Stimulated activated memory B cell treated with anti-CD40 and anti-IgM and Interleukin-4, amounts not matched to agents 10 μg/mL and 1 μg/mL and 100 μg/mL, for 72 hours (primary cell): ENCODE results near the gene FFAR1.
A peak's percentile ranks its signal among the peaks of the same experiment; 100 is the strongest.

ENCODE experiments used
- ATAC-seq: fragments of 150-1000 bp; cut with Tn5 transposase; 2 replicates; pipeline ENCODE4 v1.10.0; 2021
- H3K27ac Mint-ChIP-seq: one replicate; pipeline ENCODE4 v1.8.0; 2022; ENCODE audit warnings: mild to moderate bottlenecking, mixed read lengths
- H3K27me3 Mint-ChIP-seq: one replicate; pipeline ENCODE4 v1.8.0; 2022; ENCODE audit warnings: mixed read lengths
- H3K36me3 Mint-ChIP-seq: one replicate; pipeline ENCODE4 v1.8.0; 2022; ENCODE audit warnings: mixed read lengths
- H3K4me1 Mint-ChIP-seq: one replicate; pipeline ENCODE4 v1.8.0; 2022; ENCODE audit warnings: mixed read lengths
- H3K4me3 Mint-ChIP-seq: one replicate; pipeline ENCODE4 v1.8.0; 2022; ENCODE audit warnings: mild to moderate bottlenecking, moderate library complexity, mixed read lengths
- H3K9me3 Mint-ChIP-seq: one replicate; pipeline ENCODE4 v1.8.0; 2022; ENCODE audit warnings: mixed read lengths

The FFAR1 gene

DNA sequence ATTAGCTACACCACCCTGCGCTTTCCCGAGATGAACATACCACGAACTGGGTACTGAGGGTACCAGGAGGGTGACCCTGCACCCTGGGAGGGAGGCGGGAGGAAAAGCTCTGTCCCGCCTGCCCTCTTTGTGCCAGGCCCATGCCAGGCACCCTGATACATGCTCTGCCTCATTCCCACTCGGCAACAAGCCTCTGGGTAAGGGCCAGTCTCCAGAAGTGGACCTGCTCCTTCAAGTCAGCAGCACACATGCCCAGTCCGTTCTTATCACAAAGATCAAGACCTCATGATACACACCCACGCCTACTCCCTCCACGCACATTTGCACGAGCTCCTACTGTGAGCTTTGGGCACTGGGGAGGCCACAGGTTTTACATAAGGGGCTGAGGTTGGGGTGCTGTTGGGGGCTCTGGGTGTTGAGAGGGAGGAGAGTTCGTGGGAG lies 2.0 kb upstream of the FFAR1 start:
- Mint-ChIP-seq H3K36me3 (peaks cover 51% of the 10 kb centered on the region), H3K4me1 (peaks cover 93% of the 10 kb centered on the region), H3K9me3 (no peaks in the 10 kb centered on the region), H3K4me3 (peak overlapping the region; percentile 59), H3K27me3 (no peaks in the 10 kb centered on the region), H3K27ac (peak overlapping the region; percentile 96)
- ATAC-seq, result no peak

DNA sequence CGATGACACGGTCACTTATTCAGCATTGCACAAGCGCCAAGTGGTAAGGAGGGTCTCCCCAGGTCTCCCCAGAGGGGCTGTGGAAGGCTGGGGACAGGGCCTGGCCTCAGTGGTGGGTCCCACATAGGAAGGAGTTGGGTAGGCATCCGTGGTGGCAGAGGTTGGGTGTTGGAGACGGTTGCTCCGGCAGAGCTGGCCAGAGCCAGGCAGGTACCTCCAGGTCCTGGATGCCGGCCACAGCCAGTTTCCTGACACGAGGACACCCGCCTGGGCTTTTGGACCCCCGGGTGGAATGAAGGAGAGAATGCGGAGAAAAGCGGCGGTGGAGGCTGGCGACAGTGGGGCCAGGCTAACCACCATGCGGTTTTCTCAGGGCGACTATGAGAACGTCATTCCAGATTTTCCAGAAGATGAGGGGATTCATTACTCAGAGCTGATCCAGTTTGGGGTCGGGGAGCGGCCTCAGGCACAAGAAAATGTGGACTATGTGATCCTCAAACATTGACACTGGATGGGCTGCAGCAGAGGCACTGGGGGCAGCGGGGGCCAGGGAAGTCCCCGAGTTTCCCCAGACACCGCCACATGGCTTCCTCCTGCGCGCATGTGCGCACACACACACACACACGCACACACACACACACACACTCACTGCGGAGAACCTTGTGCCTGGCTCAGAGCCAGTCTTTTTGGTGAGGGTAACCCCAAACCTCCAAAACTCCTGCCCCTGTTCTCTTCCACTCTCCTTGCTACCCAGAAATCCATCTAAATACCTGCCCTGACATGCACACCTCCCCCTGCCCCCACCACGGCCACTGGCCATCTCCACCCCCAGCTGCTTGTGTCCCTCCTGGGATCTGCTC lies 1.3 kb upstream of the FFAR1 start:
- peaks cover 94% of the 10 kb centered on the region for H3K4me1 Mint-ChIP-seq
- peaks cover 43% of the 10 kb centered on the region for H3K36me3 Mint-ChIP-seq
- peak; percentile 78 for ATAC-seq
- no peaks in the 10 kb centered on the region for H3K27me3 Mint-ChIP-seq
- H3K27ac Mint-ChIP-seq, result peak overlapping the region; percentile 96
- H3K4me3 Mint-ChIP-seq, result peak overlapping the region; percentile 59
- no peaks in the 10 kb centered on the region for H3K9me3 Mint-ChIP-seq

DNA sequence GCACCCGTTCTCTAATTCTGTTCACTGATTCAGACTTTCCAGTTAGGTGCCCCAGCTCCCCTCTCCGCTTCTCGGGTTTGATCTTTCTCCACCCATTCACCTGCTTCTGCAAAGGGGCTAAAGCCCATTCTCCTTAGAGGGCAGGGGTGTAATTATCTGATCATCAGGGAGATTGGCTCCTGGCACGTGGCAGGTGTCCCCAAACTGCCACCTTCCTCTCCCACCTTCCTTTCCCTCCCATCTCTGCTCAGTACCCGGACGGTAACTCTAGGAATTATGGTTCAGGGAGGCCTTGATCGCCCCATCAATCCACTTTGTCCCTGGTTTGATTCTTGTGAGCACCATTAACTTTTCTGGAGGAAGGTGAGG lies 212 bp downstream of the FFAR1 start:
- Mint-ChIP-seq H3K9me3 (no peaks in the 10 kb centered on the region), H3K4me3 (no peak overlapping the region), H3K4me1 (peaks cover 91% of the 10 kb centered on the region), H3K27ac (peak overlapping the region; percentile 96), H3K36me3 (peaks cover 29% of the 10 kb centered on the region), H3K27me3 (no peaks in the 10 kb centered on the region)
- no peak for ATAC-seq

DNA sequence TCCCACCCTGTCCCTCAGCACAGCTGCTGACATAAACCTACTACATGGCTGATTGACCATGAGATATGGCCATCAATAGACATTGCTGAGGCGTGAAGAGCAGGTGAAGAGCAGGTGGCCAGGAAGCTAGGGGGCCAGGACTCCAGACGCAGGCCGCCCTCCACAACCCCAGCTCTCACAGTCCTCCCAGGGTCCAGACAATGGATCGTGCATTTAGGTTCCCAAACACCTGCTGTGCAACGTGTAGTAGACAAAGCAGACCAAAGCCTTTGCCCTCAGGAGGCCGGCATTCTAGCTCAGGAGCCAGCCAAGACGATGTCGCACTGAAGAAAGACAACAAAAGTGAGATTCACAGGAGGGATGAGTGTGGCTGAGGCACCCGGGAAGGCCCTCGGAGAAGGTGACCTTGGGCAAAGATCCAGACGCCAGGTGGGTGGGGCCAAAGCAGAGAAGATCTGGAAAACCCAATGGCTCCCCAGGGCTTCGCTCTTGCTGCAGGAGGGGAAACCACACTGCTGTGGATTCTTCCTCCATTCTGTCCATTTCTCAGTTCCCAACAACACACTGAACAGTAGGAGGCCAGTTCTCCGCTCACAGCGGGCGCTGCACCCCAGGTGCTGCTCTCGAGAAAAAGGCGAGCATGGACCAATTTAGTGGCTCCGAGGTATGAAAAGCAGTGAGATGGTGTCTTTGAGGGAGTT lies 1.4 kb downstream of the FFAR1 start:
- H3K27me3 Mint-ChIP-seq, result no peaks in the 10 kb centered on the region
- peaks cover 82% of the 10 kb centered on the region for H3K4me1 Mint-ChIP-seq
- H3K36me3 Mint-ChIP-seq, result peaks cover 21% of the 10 kb centered on the region
- ATAC-seq, result no peak
- no peaks in the 10 kb centered on the region for H3K9me3 Mint-ChIP-seq
- H3K4me3 Mint-ChIP-seq, result no peak overlapping the region
- peak overlapping the region; percentile 23 for H3K27ac Mint-ChIP-seq

DNA sequence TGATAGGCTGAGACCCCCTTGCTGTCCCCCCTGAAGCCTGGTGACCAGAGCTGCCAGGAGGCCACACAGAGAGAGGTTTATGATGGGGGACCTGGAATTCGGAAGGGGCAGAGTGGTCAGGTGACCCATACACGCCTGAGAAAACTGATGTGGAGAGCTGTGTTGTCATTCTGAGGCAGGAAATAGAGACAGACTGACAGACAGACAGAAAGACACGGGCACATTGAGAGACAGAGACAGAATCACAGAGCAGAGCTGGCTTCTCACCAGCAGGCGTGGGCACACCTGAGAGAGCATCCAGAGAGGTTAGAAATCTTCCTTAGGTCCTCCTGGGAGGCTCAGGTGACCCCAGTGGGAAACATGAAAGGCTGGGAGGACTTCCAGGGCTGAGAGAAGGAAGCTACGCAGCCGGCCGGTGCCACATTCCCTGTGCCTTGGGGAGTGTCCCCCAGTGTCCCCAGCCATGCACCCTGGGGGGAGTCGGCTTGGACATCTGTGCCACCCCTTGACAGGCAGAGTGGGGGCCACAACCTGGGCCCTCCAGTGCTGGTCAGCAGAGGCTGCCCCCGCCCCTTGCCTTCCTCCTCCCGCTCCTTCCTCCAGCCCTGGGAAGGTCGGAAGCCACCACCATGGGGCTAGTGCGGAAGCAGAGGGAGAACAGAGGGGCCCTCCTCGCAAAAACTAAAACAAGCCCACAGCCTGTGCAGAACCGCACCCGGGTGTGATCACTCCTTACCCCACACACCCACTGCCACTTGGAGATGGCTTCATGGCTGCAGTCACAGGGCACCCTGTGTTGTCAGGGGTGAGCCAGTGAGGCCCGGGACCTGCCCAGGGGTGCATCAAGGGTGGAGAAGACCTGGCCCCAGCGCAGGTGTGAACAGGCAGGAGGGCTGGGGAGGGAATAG lies 2.2 kb downstream of the FFAR1 start:
- H3K4me1 Mint-ChIP-seq, result peaks cover 74% of the 10 kb centered on the region

DNA sequence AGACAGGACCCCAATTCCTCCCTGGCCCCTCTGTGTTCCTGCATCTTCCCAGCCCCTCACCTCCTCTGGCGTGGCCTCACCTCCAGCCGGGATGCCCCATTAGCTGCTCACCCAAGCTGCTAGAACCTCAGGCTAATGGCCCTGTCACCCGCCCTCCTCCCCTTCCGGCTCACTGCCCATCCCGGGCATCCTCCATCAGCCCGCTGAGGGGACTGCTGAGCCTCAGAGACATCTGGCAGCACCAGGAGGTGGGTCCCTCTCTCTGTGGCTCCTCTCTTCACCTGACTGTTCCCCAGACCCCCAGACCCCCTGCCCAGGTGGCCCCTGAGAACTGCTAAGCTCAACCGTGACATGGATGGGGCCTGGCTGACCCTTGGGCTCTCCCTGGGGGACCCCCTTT lies 2.9 kb downstream of the FFAR1 start:
- Mint-ChIP-seq H3K9me3 (no peaks in the 10 kb centered on the region), H3K36me3 (peaks cover 12% of the 10 kb centered on the region), H3K27ac (peak overlapping the region; percentile 55), H3K4me1 (peaks cover 67% of the 10 kb centered on the region), H3K4me3 (no peak overlapping the region), H3K27me3 (no peaks in the 10 kb centered on the region)
- ATAC-seq, result no peak

More for the DNA sequence above, 2.2 kb downstream of the FFAR1 start:
- no peaks in the 10 kb centered on the region for H3K9me3 Mint-ChIP-seq
- ATAC-seq, result no peak
- H3K27me3 Mint-ChIP-seq, result no peaks in the 10 kb centered on the region
- H3K36me3 Mint-ChIP-seq, result peaks cover 18% of the 10 kb centered on the region
- no peak overlapping the region for H3K4me3 Mint-ChIP-seq
- H3K27ac Mint-ChIP-seq, result peak overlapping the region; percentile 55

DNA sequence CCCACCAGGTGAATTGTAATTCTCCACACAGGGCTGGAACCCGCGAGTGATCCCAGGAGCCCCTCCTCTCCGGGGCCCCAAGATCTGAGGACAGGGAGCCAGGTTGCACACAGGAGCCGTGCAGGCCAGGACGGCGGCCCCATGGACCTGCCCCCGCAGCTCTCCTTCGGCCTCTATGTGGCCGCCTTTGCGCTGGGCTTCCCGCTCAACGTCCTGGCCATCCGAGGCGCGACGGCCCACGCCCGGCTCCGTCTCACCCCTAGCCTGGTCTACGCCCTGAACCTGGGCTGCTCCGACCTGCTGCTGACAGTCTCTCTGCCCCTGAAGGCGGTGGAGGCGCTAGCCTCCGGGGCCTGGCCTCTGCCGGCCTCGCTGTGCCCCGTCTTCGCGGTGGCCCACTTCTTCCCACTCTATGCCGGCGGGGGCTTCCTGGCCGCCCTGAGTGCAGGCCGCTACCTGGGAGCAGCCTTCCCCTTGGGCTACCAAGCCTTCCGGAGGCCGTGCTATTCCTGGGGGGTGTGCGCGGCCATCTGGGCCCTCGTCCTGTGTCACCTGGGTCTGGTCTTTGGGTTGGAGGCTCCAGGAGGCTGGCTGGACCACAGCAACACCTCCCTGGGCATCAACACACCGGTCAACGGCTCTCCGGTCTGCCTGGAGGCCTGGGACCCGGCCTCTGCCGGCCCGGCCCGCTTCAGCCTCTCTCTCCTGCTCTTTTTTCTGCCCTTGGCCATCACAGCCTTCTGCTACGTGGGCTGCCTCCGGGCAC lies 3.9 kb downstream of the FFAR1 start:
- no peak for ATAC-seq
- peaks cover 4% of the 10 kb centered on the region for H3K36me3 Mint-ChIP-seq
- H3K9me3 Mint-ChIP-seq, result no peaks in the 10 kb centered on the region
- no peak overlapping the region for H3K4me3 Mint-ChIP-seq
- H3K27ac Mint-ChIP-seq, result peak overlapping the region; percentile 55
- peaks cover 7% of the 10 kb centered on the region for H3K27me3 Mint-ChIP-seq
- H3K4me1 Mint-ChIP-seq, result peaks cover 57% of the 10 kb centered on the region

DNA sequence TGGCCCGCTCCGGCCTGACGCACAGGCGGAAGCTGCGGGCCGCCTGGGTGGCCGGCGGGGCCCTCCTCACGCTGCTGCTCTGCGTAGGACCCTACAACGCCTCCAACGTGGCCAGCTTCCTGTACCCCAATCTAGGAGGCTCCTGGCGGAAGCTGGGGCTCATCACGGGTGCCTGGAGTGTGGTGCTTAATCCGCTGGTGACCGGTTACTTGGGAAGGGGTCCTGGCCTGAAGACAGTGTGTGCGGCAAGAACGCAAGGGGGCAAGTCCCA lies 4.4 kb downstream of the FFAR1 start:
- H3K9me3 Mint-ChIP-seq, result no peaks in the 10 kb centered on the region
- H3K4me3 Mint-ChIP-seq, result no peak overlapping the region
- H3K27me3 Mint-ChIP-seq, result peaks cover 10% of the 10 kb centered on the region
- H3K27ac Mint-ChIP-seq, result no peak overlapping the region
- H3K36me3 Mint-ChIP-seq, result no peaks in the 10 kb centered on the region
- peaks cover 51% of the 10 kb centered on the region for H3K4me1 Mint-ChIP-seq
- no peak for ATAC-seq

DNA sequence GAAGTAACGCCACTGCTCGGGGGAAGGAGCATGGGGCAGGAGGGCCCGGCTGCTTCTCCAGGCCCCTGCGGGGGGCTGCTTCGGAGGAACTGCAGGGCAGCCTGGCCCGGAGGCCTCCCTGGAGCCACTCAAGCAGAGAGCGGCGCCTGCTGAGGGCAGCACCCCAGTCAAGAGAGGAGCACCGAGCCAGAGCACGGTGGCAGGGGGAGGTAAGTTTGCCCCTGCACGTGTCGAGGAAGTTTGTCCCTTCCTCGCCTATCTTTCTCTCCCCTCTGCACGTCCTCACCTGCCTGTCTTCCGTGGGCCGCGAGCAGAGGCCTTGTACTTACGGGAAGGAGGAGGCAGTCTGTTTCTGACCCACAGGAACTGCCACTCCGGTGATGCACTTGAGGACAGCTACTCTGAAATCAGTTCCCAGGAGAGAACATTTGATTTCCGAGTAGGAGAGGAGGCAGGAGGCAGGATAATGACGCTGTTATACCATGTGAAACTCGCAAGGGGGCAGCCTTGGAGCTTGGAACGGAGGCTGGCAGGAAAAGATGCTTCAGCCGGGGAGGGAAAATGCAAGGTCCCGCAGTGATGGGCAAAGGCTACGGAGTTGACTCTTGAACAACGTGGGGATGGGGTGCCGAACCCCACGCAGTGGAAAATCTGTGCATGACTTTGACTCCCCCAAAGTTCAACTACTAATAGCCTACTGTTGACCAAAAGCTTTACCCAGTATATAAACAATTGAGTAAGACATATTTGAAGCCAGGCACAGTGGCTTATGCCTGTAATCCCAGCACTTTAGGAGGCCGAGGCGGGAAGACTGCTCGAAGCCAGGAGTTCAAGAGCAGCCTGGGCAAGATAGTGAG lies 5.0 kb downstream of the FFAR1 start:
- Mint-ChIP-seq H3K4me1 (peaks cover 46% of the 10 kb centered on the region), H3K9me3 (no peaks in the 10 kb centered on the region)

DNA sequence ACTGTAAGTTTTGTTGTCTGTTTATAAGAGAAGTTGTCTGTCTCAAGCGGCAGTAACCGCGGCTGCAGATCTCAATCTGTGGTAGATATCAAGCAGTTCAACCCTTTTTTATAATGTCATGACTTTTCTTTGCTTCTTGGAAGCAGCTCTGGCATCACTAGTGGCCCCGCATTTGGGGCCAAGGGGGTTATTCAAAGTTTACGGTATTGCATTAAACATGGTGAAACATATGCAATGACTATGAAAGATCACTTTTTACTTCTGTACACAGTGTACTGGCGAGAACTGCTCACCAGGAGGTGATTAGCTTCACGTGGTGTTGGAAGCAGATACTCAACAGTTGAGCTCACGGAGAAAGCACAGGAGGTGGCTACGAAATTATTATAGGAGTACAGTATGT lies 5.9 kb downstream of the FFAR1 start:
- Mint-ChIP-seq H3K27me3 (peaks cover 25% of the 10 kb centered on the region), H3K4me3 (no peak overlapping the region), H3K9me3 (no peaks in the 10 kb centered on the region), H3K4me1 (peaks cover 43% of the 10 kb centered on the region), H3K36me3 (no peaks in the 10 kb centered on the region), H3K27ac (no peak overlapping the region)
- ATAC-seq, result no peak

More for the DNA sequence above, 5.0 kb downstream of the FFAR1 start:
- Mint-ChIP-seq H3K27ac (no peak overlapping the region), H3K36me3 (no peaks in the 10 kb centered on the region), H3K4me3 (no peak overlapping the region), H3K27me3 (peaks cover 16% of the 10 kb centered on the region)
- ATAC-seq, result peak; percentile 64

DNA sequence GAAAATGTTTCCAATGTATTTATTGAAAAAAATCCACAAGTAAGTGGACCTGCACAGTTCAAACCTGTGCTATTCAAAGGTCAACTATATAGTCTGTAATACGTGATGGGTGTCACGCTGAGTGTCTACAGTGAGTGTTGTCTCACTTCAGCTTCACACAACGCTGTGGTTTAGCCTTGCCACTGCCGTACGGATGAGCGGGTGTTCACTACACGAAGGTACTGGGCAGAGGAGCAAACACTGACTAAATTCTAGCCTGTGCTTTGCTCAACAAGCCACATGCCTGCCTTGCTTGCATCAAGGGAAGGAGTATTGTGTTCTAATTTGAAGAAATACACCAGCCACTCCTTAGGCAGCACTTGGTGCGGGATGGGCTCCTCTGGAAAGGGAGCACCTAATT lies 7.2 kb downstream of the FFAR1 start:
- ATAC-seq, result no peak
- Mint-ChIP-seq H3K4me3 (no peak overlapping the region), H3K27ac (no peak overlapping the region), H3K4me1 (peaks cover 31% of the 10 kb centered on the region), H3K9me3 (no peaks in the 10 kb centered on the region), H3K36me3 (no peaks in the 10 kb centered on the region), H3K27me3 (peaks cover 25% of the 10 kb centered on the region)

DNA sequence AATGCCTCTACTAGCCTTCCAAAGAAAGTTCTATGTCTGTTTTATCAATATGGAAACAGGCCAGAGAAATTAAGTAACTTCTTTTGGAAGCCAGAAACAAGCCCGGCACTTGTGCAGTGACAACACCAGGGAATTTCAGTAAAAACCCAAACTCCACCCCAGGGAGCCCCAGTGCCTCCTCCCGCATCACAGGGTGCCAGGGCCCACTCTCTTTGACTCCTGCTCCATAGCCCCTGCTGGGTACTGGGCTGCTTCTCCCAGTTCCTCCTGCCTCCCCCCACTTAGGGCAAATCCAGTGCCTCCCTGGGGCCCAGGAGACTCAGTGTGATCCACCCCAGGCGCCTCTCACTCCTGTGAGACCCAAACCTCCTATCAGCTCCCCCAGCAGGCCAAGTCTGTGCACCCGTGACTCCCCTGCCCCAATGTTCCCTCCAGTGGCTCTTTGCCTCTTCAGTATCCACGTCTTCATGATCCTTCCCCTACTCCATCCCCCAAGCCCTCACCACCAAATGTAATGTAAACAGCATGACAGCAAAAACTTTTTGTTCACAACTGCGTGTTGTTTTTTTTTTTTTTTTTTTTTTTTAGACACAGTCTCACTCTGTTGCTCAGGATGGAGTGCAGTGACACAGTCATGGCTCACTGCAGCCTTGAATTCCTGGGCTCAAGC lies 8.2 kb downstream of the FFAR1 start:
- Mint-ChIP-seq H3K4me3 (no peak overlapping the region), H3K4me1 (peaks cover 20% of the 10 kb centered on the region), H3K9me3 (no peaks in the 10 kb centered on the region), H3K36me3 (no peaks in the 10 kb centered on the region), H3K27me3 (peaks cover 27% of the 10 kb centered on the region), H3K27ac (no peak overlapping the region)
- no peak for ATAC-seq

DNA sequence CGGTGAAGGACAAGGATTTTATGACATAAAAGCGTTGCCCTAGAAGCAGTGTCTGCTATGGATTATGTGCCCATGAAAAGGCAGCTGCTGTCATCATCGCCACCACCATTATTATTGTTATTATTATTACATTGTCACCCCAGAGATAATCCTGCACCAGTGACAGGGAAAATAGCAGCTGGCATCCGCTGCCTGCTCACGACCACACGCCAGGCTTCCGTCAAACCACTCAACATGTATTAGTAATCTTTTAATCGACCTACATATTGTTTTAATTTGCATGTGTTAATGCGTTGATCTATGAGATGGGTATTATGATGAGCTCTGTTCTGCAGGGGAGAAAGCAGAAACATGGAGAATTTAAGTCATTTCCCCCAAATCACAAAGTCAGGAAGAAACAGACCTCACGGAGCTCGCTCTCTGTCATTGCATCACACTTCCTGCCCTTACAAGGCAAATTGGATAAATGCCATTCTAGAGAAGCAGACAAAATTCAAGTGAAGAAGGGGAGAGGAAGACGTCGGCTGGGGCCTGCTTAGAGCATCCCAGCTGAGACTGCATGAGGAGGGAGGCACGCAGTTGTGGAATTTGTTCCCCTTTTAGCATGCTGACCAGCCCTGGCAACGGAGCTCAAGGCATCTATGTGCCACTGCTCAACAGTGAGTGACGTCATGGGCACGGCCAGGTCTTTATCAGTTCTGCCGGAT lies 10.3 kb downstream of the FFAR1 start, which contains the start of gene FFAR3:
FFAR3 (plus strand) TSS at position 594 of the 707 bp plus-strand sequence. CDS start 431 bp downstream, outside the sequence.
- ATAC-seq, result no peak
- Mint-ChIP-seq H3K4me3 (no peak within 1 kb of the TSS), H3K4me1 (peaks cover 8% of the 10 kb centered on the region), H3K36me3 (no peaks in the 10 kb centered on the region), H3K27me3 (peaks cover 48% of the 10 kb centered on the region), H3K9me3 (no peaks in the 10 kb centered on the region), H3K27ac (no peak within 1 kb of the TSS)
